Measurements from ENCODE around the gene TPM4.
A peak's percentile ranks its signal among the peaks of the same experiment; 100 is the strongest.

TPM4 gene

DNA sequence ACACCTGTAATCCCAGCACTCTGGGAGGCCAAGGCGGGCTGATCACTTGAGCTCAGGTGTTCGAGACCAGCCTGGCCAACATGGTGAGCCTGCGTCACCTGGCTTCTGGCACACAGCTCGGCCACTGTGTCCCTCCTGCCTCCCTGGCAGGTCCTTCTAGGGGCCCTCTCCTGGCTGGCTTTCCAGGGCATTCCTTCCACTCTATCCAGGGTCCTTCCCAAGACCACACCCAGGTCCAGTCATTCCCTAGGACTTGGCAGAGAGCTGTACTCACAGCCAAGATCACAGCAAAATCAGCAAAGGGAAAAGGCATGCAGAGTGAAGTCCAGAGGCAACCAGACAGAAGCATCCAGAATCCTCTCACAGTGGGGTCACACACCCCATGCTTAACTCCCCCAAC is 57.5 kb downstream of the TPM4 start:
- DNase-seq = no peak

DNA sequence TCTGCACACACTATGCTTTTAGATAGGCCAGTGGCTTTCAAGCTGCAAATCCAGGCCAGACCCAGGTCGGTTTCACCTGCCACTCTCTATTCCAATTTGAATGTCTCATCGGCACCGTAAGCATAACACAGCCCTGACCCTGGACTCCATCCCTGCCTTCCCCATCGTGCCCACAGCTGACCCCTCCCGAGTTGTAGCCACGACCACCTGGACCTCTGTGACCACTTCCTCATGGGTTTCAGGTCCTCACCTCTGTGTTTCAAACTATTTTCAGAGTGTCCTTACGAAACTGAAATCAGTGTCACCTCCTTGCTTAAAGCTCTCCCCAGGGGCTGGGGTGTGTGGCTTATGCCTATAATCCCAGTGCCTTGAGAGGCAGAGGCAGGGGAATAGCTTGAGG is 58.2 kb downstream of the TPM4 start:
- no peak for DNase-seq

DNA sequence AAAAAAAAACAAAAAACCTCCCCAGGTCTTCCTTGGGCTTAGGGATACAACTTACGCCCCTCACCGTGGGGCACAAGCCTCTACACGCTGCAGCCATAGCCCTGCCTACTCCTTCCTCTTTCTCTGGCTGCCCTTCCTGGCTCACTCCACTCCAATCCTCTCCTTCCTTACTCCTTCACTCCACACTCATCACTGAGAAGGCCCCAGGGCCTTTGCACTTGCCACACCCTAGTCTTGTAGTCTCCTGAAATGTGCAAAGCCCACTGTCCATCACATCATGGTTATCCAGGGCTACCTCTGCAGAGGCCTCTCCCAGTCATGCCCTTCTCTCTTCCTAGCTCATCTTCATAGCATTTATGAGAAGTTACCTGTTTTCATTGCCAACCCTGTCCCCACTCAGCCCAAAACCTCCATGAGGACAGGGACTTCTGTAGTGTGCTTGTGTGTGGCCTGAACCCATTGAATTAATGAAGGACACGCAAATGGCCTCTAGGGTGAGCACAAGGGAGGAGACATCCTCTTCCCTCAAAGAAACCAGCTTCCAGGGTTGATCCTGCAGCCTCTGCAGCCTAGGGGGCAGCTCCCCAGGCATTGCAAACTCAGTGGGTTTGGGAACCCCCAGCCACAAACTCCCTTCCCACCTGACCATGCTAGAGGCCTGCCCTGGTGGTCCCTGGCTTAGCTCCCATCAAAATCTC is 59.3 kb downstream of the TPM4 start:
- DNase-seq = no peak

DNA sequence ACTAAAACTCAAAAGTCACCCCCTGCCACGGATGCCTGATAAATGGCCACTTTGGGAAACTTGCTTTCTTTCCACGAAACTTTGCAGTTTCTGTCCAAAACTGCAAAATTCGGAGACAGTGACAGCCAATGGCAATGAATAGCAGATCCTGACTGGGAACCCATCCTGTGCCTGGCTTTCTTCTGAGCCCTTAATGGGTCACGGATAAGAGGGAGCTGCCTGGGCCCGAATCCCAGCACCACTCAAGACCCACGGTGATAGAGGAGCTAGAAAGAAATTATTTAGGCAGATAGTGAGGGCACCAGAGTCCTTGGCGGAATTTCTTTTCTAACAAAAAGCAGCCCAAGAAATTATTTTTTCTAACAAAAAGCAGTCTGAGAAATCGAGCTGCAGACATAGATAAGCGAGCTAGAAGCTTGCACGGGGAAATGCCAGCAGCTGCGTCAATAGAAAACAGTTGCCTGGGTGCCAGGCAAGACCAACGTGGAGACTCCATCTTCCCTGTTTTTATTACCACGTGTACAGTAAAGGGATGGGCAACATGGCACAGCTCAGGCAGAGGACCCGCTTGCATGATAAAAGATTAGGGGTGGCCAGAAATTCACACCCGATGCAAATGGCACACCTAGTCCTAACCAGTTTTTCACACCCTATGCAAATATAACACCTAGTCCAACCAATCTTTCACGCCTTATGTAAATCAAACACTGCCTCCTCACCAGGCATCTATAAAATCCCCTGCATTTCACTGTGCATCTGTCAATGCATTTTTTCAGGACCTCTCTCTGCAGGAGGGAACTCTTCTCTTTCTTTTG is 60.1 kb downstream of the TPM4 start:
- DNase-seq = no peak

DNA sequence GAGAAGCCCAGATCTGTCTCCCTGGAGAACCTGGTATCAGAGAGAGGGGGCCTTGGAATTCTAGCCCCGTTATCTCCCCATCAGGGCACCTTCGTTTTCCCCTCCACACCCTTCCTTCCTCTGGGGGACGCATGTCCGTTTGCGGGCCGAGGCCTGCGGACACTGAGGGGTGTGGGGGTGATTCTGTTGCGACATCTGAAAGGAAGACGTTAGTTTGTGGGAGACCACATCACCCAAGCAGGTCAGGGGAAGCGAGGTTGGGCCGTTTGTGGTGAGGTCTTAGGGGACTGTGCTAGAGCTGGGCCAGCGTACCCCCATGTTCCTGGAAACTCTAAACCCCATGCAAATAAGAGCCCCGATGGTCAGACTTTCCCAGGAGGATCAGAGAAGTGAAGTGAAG is 63.5 kb downstream of the TPM4 start:
- DNase-seq = no peak

DNA sequence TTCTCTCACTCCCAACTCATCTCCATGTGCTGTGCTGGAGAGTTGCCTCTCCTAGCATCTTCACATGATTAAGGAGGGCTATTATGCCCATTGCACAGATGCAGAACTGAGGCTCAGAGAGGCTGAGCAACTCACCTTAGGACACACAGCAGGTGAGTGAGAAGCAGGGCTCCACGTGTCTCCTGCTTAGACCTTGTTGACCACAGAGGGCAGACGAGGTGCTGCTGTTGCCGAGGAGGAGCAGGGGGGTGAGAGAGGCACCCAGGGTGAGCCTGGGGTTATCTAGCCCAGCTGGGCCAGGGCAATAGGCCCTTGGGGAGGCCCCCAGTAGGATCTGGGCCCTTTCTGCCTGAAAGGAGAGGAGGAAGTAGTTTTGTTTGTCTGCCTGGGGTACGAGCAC is 64.7 kb downstream of the TPM4 start:
- no peak for DNase-seq

DNA sequence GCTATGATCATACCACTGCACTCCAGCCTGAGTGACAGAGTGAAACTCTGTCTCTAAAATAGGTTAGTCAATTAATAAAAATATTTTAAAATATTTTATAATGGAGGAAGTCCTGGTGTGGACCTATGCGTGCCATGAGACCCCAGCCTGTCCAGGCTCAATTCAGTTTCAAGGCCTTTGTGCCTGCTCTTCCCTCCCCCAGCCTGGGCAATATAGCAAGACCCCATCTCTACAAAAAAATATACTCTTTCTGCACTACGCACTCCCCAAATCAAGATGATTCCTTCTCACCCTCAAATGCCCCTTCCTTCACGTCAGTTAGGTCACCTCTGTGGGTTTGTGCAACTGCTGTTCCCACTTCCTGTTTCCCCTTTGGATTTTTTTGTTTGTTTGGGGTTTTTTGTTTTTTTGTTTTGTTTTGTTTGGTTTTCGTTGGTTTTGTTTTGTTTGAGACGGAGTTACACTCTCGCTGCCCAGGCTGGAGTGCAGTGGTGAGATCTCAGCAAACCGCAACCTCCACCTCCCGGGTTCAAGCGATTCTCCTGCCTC is 65.8 kb downstream of the TPM4 start:
- no peak for DNase-seq

DNA sequence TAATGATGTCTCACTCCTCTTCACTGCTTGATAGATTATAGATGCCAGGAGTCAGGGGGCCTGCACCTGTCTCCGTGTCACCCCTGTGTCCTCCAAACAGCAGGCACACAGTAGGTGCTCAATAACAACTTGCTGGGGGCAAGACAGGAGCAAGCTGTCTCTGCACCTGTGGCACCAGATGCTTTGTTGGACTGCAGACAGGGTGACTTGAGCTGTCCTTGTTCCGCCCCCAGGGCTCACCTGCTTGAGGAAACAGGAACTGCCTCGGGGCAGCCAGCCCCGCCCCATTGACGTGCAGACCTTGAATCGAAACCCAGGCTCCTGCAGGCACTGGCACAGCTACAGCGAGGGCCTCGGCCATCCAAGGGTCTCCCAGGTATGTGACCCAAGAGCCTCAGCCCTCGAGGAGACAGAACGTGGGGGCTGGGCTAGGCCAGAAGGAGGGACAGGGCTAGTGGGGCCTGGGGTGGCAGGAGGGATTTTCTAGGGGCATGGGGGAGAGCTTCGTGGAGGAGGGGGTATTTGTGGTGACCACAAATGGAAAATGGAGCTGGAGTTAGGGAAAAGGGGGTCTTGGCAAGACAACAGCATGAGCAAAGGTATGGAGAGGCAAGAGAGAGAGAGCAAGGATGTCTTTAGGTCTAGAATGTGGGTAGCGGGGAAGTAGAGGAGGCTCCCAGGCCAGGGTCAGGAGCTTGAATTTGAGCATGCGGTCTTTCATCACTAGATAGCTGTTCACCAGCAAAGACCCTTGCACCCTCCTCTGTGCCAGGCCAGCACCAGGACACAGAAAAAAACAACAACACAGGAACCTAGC is 67.3 kb downstream of the TPM4 start, which contains the start of gene HSH2D:
Gene HSH2D (plus strand): TSS at position 287 of the 817 bp plus-strand sequence. CDS start 5,066 bp downstream, outside the sequence.
- peak; percentile 45 for DNase-seq

DNA sequence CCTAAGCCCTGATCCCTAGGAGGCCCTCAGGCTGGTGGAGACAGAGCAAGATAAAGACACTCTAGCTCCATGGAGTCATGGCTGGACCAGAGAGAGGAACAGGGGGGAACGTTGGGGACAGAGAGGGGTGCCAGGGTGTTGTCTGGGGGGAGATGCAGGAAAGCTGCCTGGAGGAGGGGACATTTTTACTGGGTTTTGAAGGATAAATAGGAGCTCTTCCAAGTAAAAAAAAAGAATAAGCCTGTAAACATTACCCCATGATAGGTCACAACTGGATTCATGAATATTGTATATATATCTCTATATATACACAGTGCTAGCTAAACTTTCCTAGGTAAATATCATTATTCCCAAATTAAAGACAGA is 67.9 kb downstream of the TPM4 start:
- DNase-seq = no peak

DNA sequence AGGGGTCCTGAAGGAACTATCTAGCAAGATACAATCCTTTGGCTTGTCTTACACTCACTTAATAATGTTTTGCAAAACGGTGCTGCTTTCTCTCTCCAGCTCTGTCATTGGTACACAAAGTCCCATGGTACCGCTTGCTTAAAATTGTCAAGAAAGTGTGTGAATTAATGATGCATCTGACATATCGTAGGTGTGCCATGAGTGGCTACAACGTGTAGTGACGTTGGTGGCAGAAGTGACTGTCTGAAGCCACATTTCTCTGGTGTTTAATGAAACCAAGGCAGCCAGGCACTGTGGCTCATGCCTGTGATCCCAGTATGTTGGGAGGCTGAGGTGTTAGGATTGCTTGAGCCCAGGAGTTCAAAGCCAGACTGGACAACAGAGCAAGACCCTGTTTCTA is 69.8 kb downstream of the TPM4 start:
- no peak for DNase-seq

DNA sequence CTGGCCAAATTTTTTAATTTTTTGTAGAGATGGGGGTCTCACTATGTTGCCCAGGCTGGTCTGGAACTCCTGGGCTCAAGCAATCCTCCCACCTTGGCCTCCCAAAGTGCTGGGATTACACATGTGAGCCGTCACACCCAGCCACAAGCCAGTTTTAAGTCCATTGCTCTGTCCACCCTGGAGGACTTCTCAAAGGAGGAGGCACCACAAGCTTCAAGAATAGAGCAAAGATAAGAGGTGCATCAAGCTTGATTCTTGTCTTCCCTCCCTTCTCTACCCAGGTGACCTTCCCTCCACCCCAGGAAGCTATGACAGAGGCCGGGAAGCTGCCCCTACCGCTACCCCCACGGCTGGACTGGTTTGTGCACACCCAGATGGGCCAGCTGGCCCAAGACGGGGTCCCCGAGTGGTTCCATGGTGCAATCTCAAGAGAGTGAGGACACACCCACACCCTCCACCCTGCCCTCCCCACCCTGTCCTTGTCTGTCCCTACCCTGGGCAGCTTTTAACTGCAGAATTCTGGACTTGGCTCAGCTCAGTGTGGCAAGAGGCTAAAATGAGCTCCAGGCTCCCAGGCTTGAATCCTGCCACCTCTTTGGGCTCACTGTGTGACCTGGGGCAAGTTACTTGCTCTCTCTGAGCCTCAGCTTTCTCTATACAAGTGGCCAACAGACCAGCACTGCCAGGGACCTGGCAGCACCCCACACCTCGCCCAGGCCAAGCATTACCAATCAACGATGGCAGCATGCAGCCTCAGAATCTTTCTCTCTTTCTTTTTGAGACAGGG is 72.3 kb downstream of the TPM4 start:
- DNase-seq = no peak

Measured in NCI-H345 (cell line).